A673 (cell line): Measurements from ENCODE around the gene ZNF432.

Experiments
- CTCF ChIP-seq: fragments of 300-800, 200-600 bp; sonication (generic); conservative IDR thresholded peaks from 2 replicates; pipeline ENCODE4 v1.5.1; 2017; ENCODE audit warnings: low read depth, mild to moderate bottlenecking, antibody characterized with exemption, low read length, moderate library complexity, mixed read lengths
- EZH2 ChIP-seq: fragments of 200-600 bp; sonication (generic); IDR thresholded peaks from 2 replicates; pipeline ENCODE4 v1.6.1; 2017; ENCODE audit warnings: borderline replicate concordance, low read depth, mild to moderate bottlenecking, mixed read lengths, antibody characterized with exemption, low read length; ENCODE audit not compliant: poor library complexity, severe bottlenecking

- no peak for TF ChIP-seq CTCF
- TF ChIP-seq EZH2 = no peak
Measured at GRCh38 chr19:51983361-51983760, 65.3 kb downstream of the ZNF432 start.
